ENCODE data around the gene ZDHHC16. TPM values are rescaled to one million over a fixed set of nuclear protein-coding genes. Genes with fewer than 3 reads are reported as not detected.
"Not testable (repeated sequence)": the region's sequence is repeated elsewhere in the genome, so short reads cannot be mapped to it uniquely, and the experiment has no call there.

Gene ZDHHC16
- 10 to 100 TPM; 38.5 to 39.3 TPM for total RNA-seq

DNA sequence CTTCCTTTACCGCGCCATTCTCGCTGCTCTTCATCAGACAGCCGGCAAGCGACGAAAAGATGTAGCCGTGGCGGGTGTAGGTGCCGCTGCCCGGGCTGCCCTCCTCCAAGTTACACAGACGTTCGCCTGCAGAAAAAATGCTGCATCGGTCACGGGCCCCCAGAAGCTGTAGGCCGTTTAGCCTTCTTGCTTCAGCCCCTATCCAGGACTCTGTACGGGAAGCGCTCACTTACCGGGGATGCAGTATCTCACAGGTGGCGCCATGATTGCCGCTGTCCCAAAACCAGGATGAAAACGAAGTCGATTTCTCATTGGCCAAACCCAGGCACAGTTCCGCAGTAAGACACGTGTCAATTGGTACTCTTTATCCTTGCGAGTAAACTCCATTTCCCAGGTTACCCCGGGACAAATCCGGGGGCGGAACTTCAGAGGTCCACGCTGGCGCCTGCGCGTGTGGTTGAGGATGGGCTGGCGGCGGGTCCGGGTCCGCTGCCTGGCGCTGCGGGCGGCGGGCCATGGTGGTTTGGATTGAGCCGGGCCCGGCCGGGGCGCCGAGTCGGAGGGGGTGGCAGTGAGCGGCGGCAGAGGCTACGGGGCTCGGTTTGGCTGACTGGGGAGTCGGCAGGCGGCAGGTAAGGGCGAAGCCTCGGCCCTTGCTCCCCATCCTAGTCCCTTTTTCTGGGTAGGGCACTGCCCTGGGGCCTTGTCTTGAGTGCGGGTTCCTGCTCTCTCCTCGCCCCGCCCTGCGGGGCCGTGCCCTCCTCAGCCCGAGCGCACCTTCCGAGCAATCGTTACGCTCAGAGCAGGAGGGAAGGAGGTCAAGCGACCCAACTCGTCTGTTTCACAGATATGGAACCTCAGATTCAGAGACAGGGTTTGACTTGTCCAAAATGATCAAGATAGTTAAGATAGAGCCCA is at the start of gene ZDHHC16, which contains the start of gene EXOSC1:
ZDHHC16 (plus strand) TSS at position 454 of the 918 bp plus-strand sequence. CDS start 5,501 bp downstream, outside the sequence.
EXOSC1 (minus strand) TSS at position 285 of the 918 bp plus-strand sequence; CDS start at position 264, 21 bp downstream.
- H3K27me3 Mint-ChIP-seq: no peaks in the 10 kb centered on the region
- CTCF ChIA-PET: interaction anchor here (1.0 to 3.3 kb wide), 5 partner anchors 10 to 45 kb away, joined by 3 to 9 read pairs (median 4); partner anchors contain the start of gene RRP12
- DNase-seq: peak; percentile 95
- POLR2A ChIA-PET: no interaction called here
- H3K9me3 Mint-ChIP-seq: no peaks in the 10 kb centered on the region
- peak within 1 kb of the TSS; percentile 83 for H3K27ac Mint-ChIP-seq
- peaks cover 49% of the 10 kb centered on the region for H3K4me1 Mint-ChIP-seq
- H3K4me3 Mint-ChIP-seq: peak within 1 kb of the TSS; percentile 89
- peaks cover 24% of the 10 kb centered on the region for H3K36me3 Mint-ChIP-seq (ENCODE audit: low read depth)

DNA sequence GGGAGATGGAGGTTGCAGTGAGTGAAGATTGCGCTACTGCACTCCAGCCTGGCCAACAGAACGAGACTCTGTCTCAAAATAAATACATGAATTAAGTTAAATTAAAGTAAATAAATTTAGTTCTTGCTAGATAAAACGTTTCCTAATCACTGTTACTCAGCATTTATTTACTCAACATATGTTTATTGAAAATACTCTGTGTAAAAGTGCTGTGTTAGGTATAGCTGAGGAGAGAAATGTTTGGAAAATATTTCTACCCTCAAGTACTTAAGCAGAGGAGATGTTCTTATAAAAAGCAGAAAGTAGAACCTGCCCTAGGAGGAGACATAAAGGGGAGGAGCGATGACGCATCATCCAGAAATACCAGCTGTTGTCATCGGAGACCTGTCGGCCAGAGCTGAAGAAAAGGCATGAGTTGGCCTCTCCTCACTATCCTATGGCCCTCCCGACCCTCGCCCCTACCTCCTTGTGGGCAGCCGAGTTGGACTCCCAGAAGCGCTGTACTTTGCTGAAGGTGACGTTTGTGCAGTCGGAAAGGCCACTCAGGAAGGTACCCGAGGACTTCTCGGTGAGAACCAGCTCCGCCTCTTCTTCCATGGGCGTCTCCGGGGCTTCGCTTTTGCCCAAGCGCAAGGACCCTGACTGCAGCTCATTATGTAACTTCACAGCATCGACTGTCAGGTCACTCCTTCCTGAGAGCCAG is 46.0 kb upstream of the ZDHHC16 start:
- H3K36me3 Mint-ChIP-seq (ENCODE audit: low read depth): peaks cover 5% of the 10 kb centered on the region
- DNase-seq: peak; percentile 31
- H3K4me3 Mint-ChIP-seq: peak overlapping the region; percentile 93
- H3K27ac Mint-ChIP-seq: peak overlapping the region; percentile 93
- H3K9me3 Mint-ChIP-seq: no peaks in the 10 kb centered on the region
- CTCF ChIA-PET: interaction anchor here (0.6 to 1.7 kb wide), 6 partner anchors 12 to 45 kb away, joined by 3 to 10 read pairs (median 4); no protein-coding TSS in a partner anchor
- no peaks in the 10 kb centered on the region for H3K27me3 Mint-ChIP-seq
- peaks cover 16% of the 10 kb centered on the region for H3K4me1 Mint-ChIP-seq
- POLR2A ChIA-PET: interaction anchor here (1.4 kb wide), 1 partner anchor 14 kb away, joined by 3 read pairs; no protein-coding TSS in a partner anchor

DNA sequence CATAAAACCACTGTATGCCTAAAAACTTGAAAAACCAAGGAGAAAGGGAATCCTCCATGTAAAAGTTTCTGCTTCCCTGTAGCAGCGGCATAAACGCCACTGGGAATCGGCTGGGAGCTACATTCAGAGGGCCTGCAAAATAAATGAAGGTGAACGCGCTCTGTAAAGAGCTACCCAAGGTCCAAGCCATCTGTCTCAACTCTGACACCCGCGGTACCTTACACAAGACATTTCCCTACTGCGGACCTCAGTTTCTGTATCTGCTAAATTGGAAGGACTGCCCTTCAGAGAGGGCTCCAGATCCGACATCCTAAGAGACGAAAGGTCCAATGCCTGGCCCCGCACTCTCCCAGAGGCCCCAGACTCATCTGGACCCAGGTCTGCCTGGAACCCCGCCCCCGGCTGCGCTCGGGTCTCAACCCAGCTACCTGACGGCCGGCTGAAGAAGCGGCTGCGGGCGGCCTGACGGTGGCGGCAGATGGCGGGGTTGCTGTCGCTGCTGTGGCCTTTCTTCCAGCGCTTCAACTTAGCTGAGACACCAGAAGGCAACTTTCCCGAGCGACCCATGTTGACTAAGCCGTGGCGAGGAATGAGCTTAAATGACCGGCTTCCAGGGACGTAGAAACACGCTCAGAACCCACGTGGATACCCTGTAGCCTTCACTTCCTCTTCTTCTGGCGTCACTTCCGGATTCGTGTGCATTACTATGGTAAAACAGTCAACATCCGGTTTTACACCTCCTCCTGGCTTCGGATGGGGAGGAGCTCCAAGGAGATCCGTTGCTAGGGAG is 45.1 kb upstream of the ZDHHC16 start, which contains the start of gene RRP12:
RRP12 (minus strand) TSS at position 676 of the 790 bp plus-strand sequence; CDS start at position 567, 109 bp downstream.
- Mint-ChIP-seq H3K9me3 (no peaks in the 10 kb centered on the region), H3K27me3 (no peaks in the 10 kb centered on the region), H3K27ac (peak within 1 kb of the TSS; percentile 93), H3K36me3 (ENCODE audit: low read depth) (peaks cover 5% of the 10 kb centered on the region), H3K4me1 (peaks cover 16% of the 10 kb centered on the region), H3K4me3 (peak within 1 kb of the TSS; percentile 93)
- CTCF ChIA-PET: interaction anchor here (0.6 to 2.0 kb wide), 12 partner anchors 9 to 82 kb away, joined by 3 to 10 read pairs (median 4); partner anchors contain the start of gene FRAT1
- peak; percentile 96 for DNase-seq
- POLR2A ChIA-PET: interaction anchor here (0.6 to 1.4 kb wide), 4 partner anchors 12 to 27 kb away, joined by 3 to 6 read pairs (median 4); no protein-coding TSS in a partner anchor

DNA sequence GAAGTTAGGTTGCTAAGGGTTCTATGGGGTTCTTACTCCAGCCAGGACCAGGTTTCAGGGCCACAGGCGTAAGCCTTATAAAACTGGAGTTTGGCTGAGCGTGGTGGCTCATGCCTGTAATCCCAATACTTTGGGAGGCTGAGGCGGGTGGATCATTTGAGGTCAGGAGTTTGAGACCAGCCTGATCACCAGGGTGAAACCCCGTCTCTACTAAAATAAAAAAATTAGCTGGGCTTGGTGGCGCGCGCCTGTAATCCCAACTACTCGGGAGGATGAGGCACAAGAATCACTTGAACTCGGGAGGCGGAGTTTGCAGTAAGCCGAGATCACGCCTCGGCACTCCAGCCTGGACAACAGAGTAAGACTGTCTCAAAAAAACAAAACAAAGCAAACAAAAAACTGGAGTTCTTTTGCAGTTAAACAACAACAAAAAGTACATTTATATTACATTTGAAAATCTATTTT is 44.5 kb upstream of the ZDHHC16 start:
- Mint-ChIP-seq H3K9me3 (no peaks in the 10 kb centered on the region), H3K27me3 (no peaks in the 10 kb centered on the region), H3K4me1 (peaks cover 16% of the 10 kb centered on the region), H3K36me3 (ENCODE audit: low read depth) (no peaks in the 10 kb centered on the region), H3K27ac (peak overlapping the region; percentile 93), H3K4me3 (peak overlapping the region; percentile 93)
- DNase-seq: no peak
- POLR2A ChIA-PET: interaction anchor here (0.6 to 1.2 kb wide), 4 partner anchors 11 to 76 kb away, joined by 4 to 6 read pairs (median 4); no protein-coding TSS in a partner anchor
- CTCF ChIA-PET: interaction anchor here (0.9 to 2.0 kb wide), 10 partner anchors 8 to 82 kb away, joined by 3 to 10 read pairs (median 4); partner anchors contain the start of gene FRAT1

DNA sequence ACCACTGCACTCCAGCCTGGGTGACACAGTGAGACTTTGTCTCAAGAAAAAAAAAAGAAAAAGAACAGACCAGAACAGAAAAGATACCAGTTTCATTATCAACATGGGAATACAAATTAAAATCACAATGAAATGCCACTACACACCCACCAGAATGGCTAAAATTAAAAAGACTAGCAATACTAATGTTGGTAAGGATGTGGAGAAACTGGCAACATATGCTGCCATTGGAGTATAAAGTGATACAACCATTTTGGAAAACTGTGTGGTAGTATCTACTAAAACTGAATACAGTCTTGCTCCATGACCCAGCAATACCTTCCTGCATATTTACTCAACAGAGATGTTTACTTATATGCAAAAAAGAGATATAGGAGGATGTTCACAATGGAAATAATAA is 41.9 kb upstream of the ZDHHC16 start:
- DNase-seq: no peak
- Mint-ChIP-seq H3K4me3 (no peak overlapping the region), H3K4me1 (peaks cover 27% of the 10 kb centered on the region), H3K9me3 (no peaks in the 10 kb centered on the region), H3K27ac (no peak overlapping the region), H3K36me3 (ENCODE audit: low read depth) (no peaks in the 10 kb centered on the region), H3K27me3 (no peaks in the 10 kb centered on the region)
- ChIA-PET POLR2A (interaction anchor here (0.6 kb wide), 1 partner anchor 34 kb away, joined by 3 read pairs; no protein-coding TSS in a partner anchor), CTCF (interaction anchor here (1.1 to 1.8 kb wide), 3 partner anchors 10 to 56 kb away, joined by 4 to 5 read pairs (median 4); no protein-coding TSS in a partner anchor)

DNA sequence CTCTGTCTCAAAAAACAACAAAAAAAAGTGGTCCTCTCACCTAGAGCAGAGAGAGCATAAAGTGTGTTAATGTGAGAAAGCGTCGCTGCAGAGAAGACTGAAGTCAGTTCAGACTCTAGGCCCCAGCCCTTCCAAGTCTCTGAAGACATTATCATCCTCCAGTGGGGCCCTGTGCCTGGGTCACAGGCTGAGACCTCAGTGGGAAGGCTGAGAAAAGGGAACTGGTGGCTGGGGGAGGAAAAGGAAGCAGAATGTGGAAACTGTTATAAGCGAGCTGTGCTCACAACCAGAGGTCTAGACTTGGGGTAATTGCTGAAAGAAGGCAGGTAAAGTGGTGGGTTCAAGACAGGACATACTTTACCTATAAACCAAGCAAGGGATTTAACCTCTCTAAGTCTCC is 39.9 kb upstream of the ZDHHC16 start:
- no peaks in the 10 kb centered on the region for H3K36me3 Mint-ChIP-seq (ENCODE audit: low read depth)

GRCh38 chr10:97406483-97406882 is 39.5 kb upstream of the ZDHHC16 start:
- DNase-seq; POLR2A ChIA-PET; H3K27ac Mint-ChIP-seq; H3K4me3 Mint-ChIP-seq; H3K36me3 Mint-ChIP-seq (ENCODE audit: low read depth); H3K9me3 Mint-ChIP-seq; H3K27me3 Mint-ChIP-seq: not testable (repeated sequence)
- CTCF ChIA-PET: interaction anchor here (0.9 to 1.2 kb wide), 3 partner anchors 8 to 39 kb away, joined by 3 to 4 read pairs (median 3); no protein-coding TSS in a partner anchor
- H3K4me1 Mint-ChIP-seq: peaks cover 12% of the 10 kb centered on the region

More for the DNA sequence above, 39.9 kb upstream of the ZDHHC16 start:
- no peak overlapping the region for H3K27ac Mint-ChIP-seq
- POLR2A ChIA-PET: no interaction called here
- no peaks in the 10 kb centered on the region for H3K27me3 Mint-ChIP-seq
- CTCF ChIA-PET: interaction anchor here (0.9 to 1.0 kb wide), 2 partner anchors 9 to 17 kb away, joined by 3 read pairs; no protein-coding TSS in a partner anchor
- no peak overlapping the region for H3K4me3 Mint-ChIP-seq
- H3K4me1 Mint-ChIP-seq: peaks cover 16% of the 10 kb centered on the region
- no peak for DNase-seq
- no peaks in the 10 kb centered on the region for H3K9me3 Mint-ChIP-seq

GRCh38 chr10:97407211-97407951 is 38.6 kb upstream of the ZDHHC16 start:
- Mint-ChIP-seq H3K4me3 (peak overlapping the region; percentile 48), H3K4me1 (peaks cover 11% of the 10 kb centered on the region), H3K27me3 (no peaks in the 10 kb centered on the region), H3K27ac (peak overlapping the region; percentile 81), H3K9me3 (no peaks in the 10 kb centered on the region), H3K36me3 (ENCODE audit: low read depth) (no peaks in the 10 kb centered on the region)
- ChIA-PET POLR2A (no interaction called here), CTCF (interaction anchor here (0.8 to 2.7 kb wide), 7 partner anchors 7 to 144 kb away, joined by 3 to 16 read pairs (median 3); no protein-coding TSS in a partner anchor)
- DNase-seq: peak; percentile 78

DNA sequence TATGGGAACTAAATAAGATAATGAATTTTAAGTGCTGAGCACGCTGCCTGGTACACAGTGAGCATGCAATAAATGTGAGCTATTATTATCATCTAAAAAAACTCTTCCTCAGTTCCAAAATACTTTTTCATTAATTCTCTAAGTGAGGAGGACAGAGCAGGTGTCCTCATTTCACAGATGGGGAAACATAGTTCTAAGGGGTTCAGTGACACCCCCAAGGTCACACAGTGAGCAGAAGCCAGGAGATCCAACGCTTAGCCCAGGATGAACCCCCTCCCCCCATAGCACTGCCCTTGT is 38.1 kb upstream of the ZDHHC16 start:
- ChIA-PET POLR2A (interaction anchor here (0.5 kb wide), 1 partner anchor 12 kb away, joined by 3 read pairs; no protein-coding TSS in a partner anchor), CTCF (interaction anchor here (0.8 to 2.7 kb wide), 5 partner anchors 12 to 143 kb away, joined by 3 to 16 read pairs (median 3); no protein-coding TSS in a partner anchor)
- no peak overlapping the region for H3K4me3 Mint-ChIP-seq
- no peaks in the 10 kb centered on the region for H3K9me3 Mint-ChIP-seq
- H3K4me1 Mint-ChIP-seq: peaks cover 16% of the 10 kb centered on the region
- peak overlapping the region; percentile 81 for H3K27ac Mint-ChIP-seq
- no peaks in the 10 kb centered on the region for H3K36me3 Mint-ChIP-seq (ENCODE audit: low read depth)
- H3K27me3 Mint-ChIP-seq: no peaks in the 10 kb centered on the region
- DNase-seq: no peak

DNA sequence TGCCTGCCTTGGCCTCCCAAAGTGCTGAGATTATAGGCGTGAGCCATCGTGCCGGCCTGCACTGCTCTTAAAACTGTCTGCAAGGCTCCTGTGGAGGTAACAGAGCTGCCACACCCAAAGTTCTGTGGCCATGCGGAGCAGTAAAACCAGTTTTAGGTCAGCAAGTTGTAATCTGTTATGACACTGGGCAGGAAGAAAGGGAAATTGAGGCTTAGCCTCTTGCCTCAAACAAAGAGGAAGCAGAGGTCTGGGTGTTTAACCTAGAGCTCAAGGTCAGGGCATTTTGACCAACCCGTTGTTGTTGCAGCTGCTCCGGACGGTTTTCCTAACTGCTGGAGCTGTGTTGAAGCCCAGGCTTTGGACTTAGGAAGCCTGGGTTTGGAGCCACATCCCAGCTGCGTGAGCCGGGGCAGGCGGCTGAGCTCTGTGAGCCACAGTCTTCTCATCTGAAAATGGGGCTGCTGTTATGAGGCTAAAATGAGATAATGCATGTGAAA is 37.4 kb upstream of the ZDHHC16 start:
- H3K4me1 Mint-ChIP-seq: peaks cover 20% of the 10 kb centered on the region
- H3K27ac Mint-ChIP-seq: peak overlapping the region; percentile 36
- H3K36me3 Mint-ChIP-seq (ENCODE audit: low read depth): no peaks in the 10 kb centered on the region
- H3K9me3 Mint-ChIP-seq: no peaks in the 10 kb centered on the region
- ChIA-PET POLR2A (interaction anchor here (0.5 kb wide), 1 partner anchor 12 kb away, joined by 3 read pairs; no protein-coding TSS in a partner anchor), CTCF (interaction anchor here (0.6 to 2.7 kb wide), 7 partner anchors 12 to 633 kb away, joined by 3 to 16 read pairs (median 3); no protein-coding TSS in a partner anchor)
- H3K4me3 Mint-ChIP-seq: no peak overlapping the region
- no peaks in the 10 kb centered on the region for H3K27me3 Mint-ChIP-seq
- DNase-seq: no peak

GRCh38 chr10:97411406-97411805 is 34.6 kb upstream of the ZDHHC16 start:
- no peaks in the 10 kb centered on the region for H3K9me3 Mint-ChIP-seq
- ChIA-PET POLR2A (no interaction called here), CTCF (interaction anchor here (2.2 kb wide), 1 partner anchor 12 kb away, joined by 9 read pairs; no protein-coding TSS in a partner anchor)

More at GRCh38 chr10:97411406-97411805, 34.6 kb upstream of the ZDHHC16 start:
- no peak overlapping the region for H3K27ac Mint-ChIP-seq
- no peaks in the 10 kb centered on the region for H3K27me3 Mint-ChIP-seq
- no peak overlapping the region for H3K4me3 Mint-ChIP-seq
- DNase-seq: no peak
- H3K4me1 Mint-ChIP-seq: peaks cover 44% of the 10 kb centered on the region
- no peaks in the 10 kb centered on the region for H3K36me3 Mint-ChIP-seq (ENCODE audit: low read depth)
